Spleen (tissue), 11 donors: ENCODE measurements around the gene SNRPD2. TPM values are rescaled to one million over a fixed set of nuclear protein-coding genes. Genes with fewer than 3 reads are reported as not detected.

ENCODE experiments used
- DNase-seq: peaks from one replicate; pipeline ENCODE4 v3.0.0-alpha.2; 2020
- H3K27ac ChIP-seq, 8 donors: fragments of 200-600 bp; sonication (generic) in 7 of 8; 1 replicate in 4 of 8; 2 replicates in 4 of 8; pipeline versions ENCODE4 v1.5.0 to v1.8.0; 2016 to 2021; ENCODE audit warnings: inconsistent platforms in 4 of 8, mild to moderate bottlenecking in 4 of 8, moderate library complexity in 1 of 8
- H3K27me3 ChIP-seq, 7 donors: fragments of 200-600 bp; sonication (generic) in 6 of 7; replicated peaks in 1 of 7; 1 replicate in 4 of 7; 2 replicates in 3 of 7; pipeline versions ENCODE4 v1.5.0 to v1.8.0; 2016 to 2021; ENCODE audit warnings: inconsistent platforms in 3 of 7, mild to moderate bottlenecking in 1 of 7
- H3K36me3 ChIP-seq, 6 donors: fragments of 200-600 bp; sonication (generic) in 5 of 6; 1 replicate in 4 of 6; 2 replicates in 2 of 6; pipeline versions ENCODE4 v1.5.0 to v1.8.0; 2016 to 2021; ENCODE audit warnings: inconsistent platforms in 2 of 6
- H3K4me1 ChIP-seq, 6 donors: fragments of 200-600 bp; sonication (generic) in 5 of 6; 1 replicate in 3 of 6; 2 replicates in 3 of 6; pipeline versions ENCODE4 v1.5.0 to v1.8.0; 2016 to 2021; ENCODE audit warnings: inconsistent platforms in 3 of 6
- H3K4me3 ChIP-seq, 8 donors: fragments of 200-600 bp; sonication (generic) in 7 of 8; 1 replicate in 4 of 8; 2 replicates in 4 of 8; pipeline versions ENCODE4 v1.5.0 to v1.8.0; 2016 to 2021; ENCODE audit warnings: inconsistent platforms in 4 of 8, mild to moderate bottlenecking in 4 of 8, moderate library complexity in 2 of 8
- H3K9me3 ChIP-seq, 8 donors: fragments of 200-600 bp; sonication (generic) in 7 of 8; 1 replicate in 4 of 8; 2 replicates in 4 of 8; pipeline versions ENCODE4 v1.5.0 to v1.8.0; 2016 to 2021; ENCODE audit warnings: inconsistent platforms in 4 of 8
- CTCF ChIP-seq, 11 experiments: fragments of 200-600 bp in 7 of 11; fragments of 450-650 bp in 4 of 11; sonication (generic) in 4 of 11; IDR thresholded peaks in 8 of 11; conservative IDR thresholded peaks in 3 of 11; 1 replicate in 7 of 11; 2 replicates in 4 of 11; pipeline versions ENCODE4 v1.4.0 to v1.8.0; 2016 to 2021; ENCODE audit warnings: antibody characterized with exemption in 11 of 11, inconsistent platforms in 4 of 11, mild to moderate bottlenecking in 1 of 11
- POLR2A ChIP-seq, 3 donors: fragments of 450-650 bp; IDR thresholded peaks; one replicate each; pipeline ENCODE4 v1.5.1; 2017; ENCODE audit warnings: antibody characterized with exemption in 3 of 3, mild to moderate bottlenecking in 1 of 3
- POLR2AphosphoS5 ChIP-seq, 3 donors: sonication (generic); formaldehyde crosslinking; IDR thresholded peaks; one replicate each; pipeline ENCODE4 v1.5.1; 2017; ENCODE audit warnings: antibody characterized with exemption in 3 of 3
- WGBS, 5 donors: extraction: QIAGEN DNeasy Blood & Tissue Kit in 3 of 5; methylation state at CpG; one replicate each; pipeline versions ENCODE4 v1.1.5 to v1.1.7; 2013 to 2018; 5-methylcytosine and 5-hydroxymethylcytosine counted together
- intact Hi-C: fragments of 100-400 bp; cut with DNase I; formaldehyde crosslinking; loops from one replicate; pipeline ENCODE4 v1.15.0; 2023; ENCODE audit warnings: low total_unique reads
- polyA plus RNA-seq, 3 donors: library from polyadenylated mRNA; stranded (reverse); fragments of 200-250 nt; gene quantifications; one replicate each; pipeline ENCODE4 v1.2.1, GENCODE V29; 2013
- total RNA-seq, 7 donors: library from RNA; depleted of rRNA in 3 of 7; stranded (reverse); fragments of >200 nt in 3 of 7; fragmentation: NEBNext Ultra II Directional in 4 of 7; extraction: Animal tissue kit (Norgen Biotek cat#: 25700) in 4 of 7; gene quantifications; one replicate each; pipeline versions ENCODE4 v1.1.0 to v1.2.1, GENCODE V29; 2016 to 2021
- donor health status: healthy with polysubstance abuse.
- donor health status: DM: no; HTN: no; CAD: no; lungs with moderate emphysema.
- donor health status: DM: no; HTN: no; CAD: no.
- donor health status: Bipolar disorder and iron deficiency.
- donor health status: healthy.
- donor health status: DM: no; HTN: no; CAD: no.
- donor health status: DM: yes; HTN: yes; CAD: no.

SNRPD2 gene
- total and polyA plus RNA-seq, 10 donors: 117 to 587 (median 207) TPM

- no peak overlapping the region for H3K27ac ChIP-seq
- DNase-seq: no peak
- no peaks in the 10 kb centered on the region for H3K36me3 ChIP-seq
- intact Hi-C loops: loop anchor here (5.0 kb wide), 2 partner anchors 37 to 122 kb away; no protein-coding TSS in a partner anchor
- H3K4me1 ChIP-seq: peaks cover 29 to 72% (median 60%) of the 10 kb centered on the region in 6 donors
- TF ChIP-seq POLR2AphosphoS5 (IDR thresholded peaks at IDR 0.05) (no peak), POLR2A (IDR thresholded peaks at IDR 0.05) (no peak), CTCF (IDR thresholded peaks at IDR 0.05 in 8 of 11, conservative IDR thresholded peaks at IDR 0.05 in 3 of 11) (no peak)
- no peaks in the 10 kb centered on the region for H3K9me3 ChIP-seq
- no peak overlapping the region for H3K4me3 ChIP-seq
- peaks cover 0 to 39% (median 14%) of the 10 kb centered on the region in 7 donors for H3K27me3 ChIP-seq
- WGBS, 5 donors: 47 to 55% (median 50%) methylated on average over 14 of the region's 14 CpGs
Measured at GRCh38 chr19:45643927-45644771, 47.6 kb downstream of the SNRPD2 start.

- intact Hi-C loops: loop anchor here (5.0 kb wide), 2 partner anchors 36 to 121 kb away; no protein-coding TSS in a partner anchor
- WGBS, 5 donors: 7 to 11% (median 8%) methylated on average over 34 to 39 of the region's 39 CpGs
- peak; percentile 97 for DNase-seq
- H3K4me1 ChIP-seq: peaks cover 29 to 80% (median 67%) of the 10 kb centered on the region in 6 donors
- H3K36me3 ChIP-seq: no peaks in the 10 kb centered on the region
- peak overlapping the region; percentile 63 to 94 (median 90) for H3K27ac ChIP-seq
- peak; percentile 97 to 99 (median 98) for TF ChIP-seq CTCF (IDR thresholded peaks at IDR 0.05 in 8 of 11, conservative IDR thresholded peaks at IDR 0.05 in 3 of 11)
- no peak for TF ChIP-seq POLR2A (IDR thresholded peaks at IDR 0.05)
- peak; percentile 48 to 68 (median 65) for TF ChIP-seq POLR2AphosphoS5 (IDR thresholded peaks at IDR 0.05)
- no peaks in the 10 kb centered on the region for H3K9me3 ChIP-seq
- H3K4me3 ChIP-seq: peak overlapping the region in 6 of 8 donors; percentile 39 to 71 (median 46)
- H3K27me3 ChIP-seq: peaks cover 0 to 39% (median 14%) of the 10 kb centered on the region in 7 donors
Measured at GRCh38 chr19:45643024-45643926, 48.5 kb downstream of the SNRPD2 start.

GRCh38 chr19:45641274-45642105 lies 50.3 kb downstream of the SNRPD2 start:
- H3K27me3 ChIP-seq: peaks cover 0 to 32% (median 14%) of the 10 kb centered on the region in 7 donors
- H3K36me3 ChIP-seq: peaks cover 0 to 4% (median 0%) of the 10 kb centered on the region in 6 donors
- peaks cover 29 to 86% (median 69%) of the 10 kb centered on the region in 6 donors for H3K4me1 ChIP-seq
- peak; percentile 29 to 62 (median 49) for TF ChIP-seq POLR2AphosphoS5 (IDR thresholded peaks at IDR 0.05)
- no peak for TF ChIP-seq POLR2A (IDR thresholded peaks at IDR 0.05)
- H3K4me3 ChIP-seq: peak overlapping the region; percentile 4 to 71 (median 43)
- H3K27ac ChIP-seq: peak overlapping the region; percentile 63 to 94 (median 90)
- no peaks in the 10 kb centered on the region for H3K9me3 ChIP-seq
- WGBS, 5 donors: 0 to 1% (median 1%) methylated on average over 28 to 40 of the region's 40 CpGs
- peak; percentile 92 for DNase-seq
- intact Hi-C loops: loop anchor here (5.0 kb wide), 2 partner anchors 34 to 119 kb away; no protein-coding TSS in a partner anchor
